Astrocyte (in vitro differentiated cells and primary cell): ENCODE results near the gene NFAM1. TPM values are rescaled to one million over a fixed set of nuclear protein-coding genes. Genes with fewer than 3 reads are reported as not detected.

ENCODE experiments used
- DNase-seq: peaks from one replicate; pipeline ENCODE4 v3.0.0-alpha.2; 2010; ENCODE audit warnings: low read depth
- FAIRE-seq: peaks from 2 replicates; lab custom pipeline; 2011; peaks lifted over from hg19 to GRCh38; lab: Jason Lieb, UNC
- H2AFZ ChIP-seq: 2 replicates; pipeline ENCODE4 v1.6.0; 2012; ENCODE audit warnings: low read depth, low read length, inconsistent platforms
- H3K27ac ChIP-seq: 2 replicates; pipeline ENCODE4 v1.5.1; 2011; ENCODE audit warnings: low read depth, low read length, inconsistent platforms
- H3K27me3 ChIP-seq: 2 replicates; pipeline ENCODE4 v1.6.0; 2011; ENCODE audit warnings: low read length, inconsistent platforms; ENCODE audit not compliant: insufficient read depth
- H3K36me3 ChIP-seq: 2 replicates; pipeline ENCODE4 v1.5.1; 2011; ENCODE audit warnings: low read length, inconsistent platforms; ENCODE audit not compliant: insufficient read depth
- H3K4me1 ChIP-seq: 2 replicates; pipeline ENCODE4 v1.5.1; 2011; ENCODE audit warnings: low read length, inconsistent platforms; ENCODE audit not compliant: insufficient read depth
- H3K4me2 ChIP-seq: 2 replicates; pipeline ENCODE4 v1.6.0; 2012; ENCODE audit warnings: low read length, inconsistent platforms
- H3K4me3 ChIP-seq: 2 replicates; pipeline ENCODE4 v1.5.1; 2011; ENCODE audit warnings: low read depth, mild to moderate bottlenecking, low read length, inconsistent platforms; ENCODE audit not compliant: insufficient read depth
- H3K79me2 ChIP-seq: 2 replicates; pipeline ENCODE4 v1.6.0; 2012; ENCODE audit warnings: mild to moderate bottlenecking, low read length, inconsistent platforms; ENCODE audit not compliant: insufficient read depth
- H3K9ac ChIP-seq: 2 replicates; pipeline ENCODE4 v1.6.0; 2012; ENCODE audit warnings: mild to moderate bottlenecking, low read length, inconsistent platforms
- H3K9me3 ChIP-seq: 2 replicates; pipeline ENCODE4 v1.5.1; 2012; ENCODE audit warnings: low read depth, mild to moderate bottlenecking, low read length, inconsistent platforms; ENCODE audit not compliant: insufficient read depth
- H4K20me1 ChIP-seq: 2 replicates; pipeline ENCODE4 v1.6.0; 2012; ENCODE audit warnings: low read length, inconsistent platforms; ENCODE audit not compliant: insufficient read depth
- H3K27ac Mint-ChIP-seq: one replicate; pipeline ENCODE4 v1.8.0; 2021; ENCODE audit warnings: mild to moderate bottlenecking, mixed read lengths; ENCODE audit not compliant: unreplicated experiment
- H3K27me3 Mint-ChIP-seq: one replicate; pipeline ENCODE4 v1.8.0; 2021; ENCODE audit warnings: low read depth, mixed read lengths; ENCODE audit not compliant: unreplicated experiment
- H3K36me3 Mint-ChIP-seq: one replicate; pipeline ENCODE4 v1.8.0; 2021; ENCODE audit warnings: low read depth, mixed read lengths; ENCODE audit not compliant: unreplicated experiment
- H3K4me1 Mint-ChIP-seq: one replicate; pipeline ENCODE4 v1.8.0; 2021; ENCODE audit warnings: low read depth, mixed read lengths; ENCODE audit not compliant: unreplicated experiment
- H3K4me3 Mint-ChIP-seq: one replicate; pipeline ENCODE4 v1.8.0; 2021; ENCODE audit warnings: mild to moderate bottlenecking, moderate library complexity, mixed read lengths; ENCODE audit not compliant: unreplicated experiment
- H3K9me3 Mint-ChIP-seq: one replicate; pipeline ENCODE4 v1.8.0; 2021; ENCODE audit warnings: mild to moderate bottlenecking, mixed read lengths; ENCODE audit not compliant: unreplicated experiment
- CTCF ChIP-seq: IDR thresholded peaks from 2 replicates; pipeline ENCODE4 v1.5.1; 2011; ENCODE audit warnings: low read depth, mild to moderate bottlenecking, inconsistent platforms, low read length, moderate library complexity; ENCODE audit not compliant: insufficient read depth
- EZH2 ChIP-seq: IDR thresholded peaks from 2 replicates; pipeline ENCODE4 v1.6.1; 2012; ENCODE audit warnings: mild to moderate bottlenecking, low read length, inconsistent platforms; ENCODE audit not compliant: insufficient read depth
- total RNA-seq: library from RNA; stranded (reverse); gene quantifications from 2 replicates; pipeline ENCODE4 v1.2.1, GENCODE V29; 2021

Gene NFAM1
- total RNA-seq, 1 donor from 2014 or later: 0.07 TPM

- Mint-ChIP-seq H3K27me3 (peaks cover 62% of the 10 kb centered on the region), H3K4me1 (peaks cover 2% of the 10 kb centered on the region), H3K36me3 (no peaks in the 10 kb centered on the region), H3K9me3 (no peaks in the 10 kb centered on the region), H3K4me3 (no peak overlapping the region), H3K27ac (no peak overlapping the region)
- Histone ChIP-seq H3K9me3 (no peaks in the 10 kb centered on the region), H3K36me3 (no peaks in the 10 kb centered on the region), H3K4me3 (no peak overlapping the region), H4K20me1 (no peaks in the 10 kb centered on the region), H3K79me2 (no peaks in the 10 kb centered on the region), H2AFZ (no peak overlapping the region), H3K4me1 (no peaks in the 10 kb centered on the region), H3K9ac (no peak overlapping the region), H3K27me3 (peaks cover 52% of the 10 kb centered on the region), H3K4me2 (no peak overlapping the region), H3K27ac (no peak overlapping the region)
- TF ChIP-seq CTCF (no peak), EZH2 (no peak)
- DNase-seq: no peak
- FAIRE-seq: no peak
Measured at GRCh38 chr22:42430528-42431125, 1.6 kb downstream of the NFAM1 start.

- no peak overlapping the region for H3K9ac ChIP-seq
- H3K9me3 Mint-ChIP-seq: no peaks in the 10 kb centered on the region
- H3K36me3 Mint-ChIP-seq: no peaks in the 10 kb centered on the region
- H3K27me3 Mint-ChIP-seq: peaks cover 66% of the 10 kb centered on the region
- TF ChIP-seq EZH2 (no peak), CTCF (no peak)
- FAIRE-seq: no peak
- H3K9me3 ChIP-seq: no peaks in the 10 kb centered on the region
- no peaks in the 10 kb centered on the region for H4K20me1 ChIP-seq
- no peak overlapping the region for H3K4me3 Mint-ChIP-seq
- no peaks in the 10 kb centered on the region for H3K4me1 ChIP-seq
- H3K4me2 ChIP-seq: no peak overlapping the region
- peaks cover 42% of the 10 kb centered on the region for H3K27me3 ChIP-seq
- no peak overlapping the region for H3K27ac ChIP-seq
- H3K27ac Mint-ChIP-seq: no peak overlapping the region
- no peak for DNase-seq
- H3K79me2 ChIP-seq: no peaks in the 10 kb centered on the region
- no peaks in the 10 kb centered on the region for H3K36me3 ChIP-seq
- H3K4me1 Mint-ChIP-seq: peaks cover 2% of the 10 kb centered on the region
- H3K4me3 ChIP-seq: no peak overlapping the region
- H2AFZ ChIP-seq: no peak overlapping the region
Measured at GRCh38 chr22:42428760-42429159, 3.4 kb downstream of the NFAM1 start.

- Histone ChIP-seq H3K9me3 (no peaks in the 10 kb centered on the region), H4K20me1 (no peaks in the 10 kb centered on the region), H3K27ac (no peak overlapping the region), H2AFZ (no peak overlapping the region), H3K36me3 (no peaks in the 10 kb centered on the region), H3K27me3 (peaks cover 35% of the 10 kb centered on the region), H3K4me2 (no peak overlapping the region), H3K9ac (no peak overlapping the region), H3K4me1 (no peaks in the 10 kb centered on the region), H3K4me3 (no peak overlapping the region), H3K79me2 (no peaks in the 10 kb centered on the region)
- H3K9me3 Mint-ChIP-seq: no peaks in the 10 kb centered on the region
- TF ChIP-seq CTCF (no peak), EZH2 (no peak)
- DNase-seq: no peak
- no peak overlapping the region for H3K4me3 Mint-ChIP-seq
- no peak overlapping the region for H3K27ac Mint-ChIP-seq
- H3K4me1 Mint-ChIP-seq: peaks cover 2% of the 10 kb centered on the region
- no peak for FAIRE-seq
- no peaks in the 10 kb centered on the region for H3K36me3 Mint-ChIP-seq
- peaks cover 59% of the 10 kb centered on the region for H3K27me3 Mint-ChIP-seq
Measured at GRCh38 chr22:42428025-42428424, 4.2 kb downstream of the NFAM1 start.
